LHCN-M2 (cell line): ENCODE data around the gene MEA1. TPM values are rescaled to one million over a fixed set of nuclear protein-coding genes. Genes with fewer than 3 reads are reported as not detected.
"Not testable (repeated sequence)": the region's sequence is repeated elsewhere in the genome, so short reads cannot be mapped to it uniquely, and the experiment has no call there.

Experiments used
- DNase-seq: peaks from one replicate; pipeline ENCODE4 v3.0.0-alpha.2; 2012; ENCODE audit warnings: low read depth
- total RNA-seq: library from RNA; depleted of rRNA; stranded (reverse); fragments of >200 nt; gene quantifications from 2 replicates; pipeline ENCODE4 v1.2.3, GENCODE V29; 2014

MEA1 gene
- total RNA-seq, 1 experiment from 2014 or later, result 116 TPM

- DNase-seq, result no peak
Measured at GRCh38 chr6:43012364-43012763, 1.4 kb downstream of the MEA1 start.

DNA sequence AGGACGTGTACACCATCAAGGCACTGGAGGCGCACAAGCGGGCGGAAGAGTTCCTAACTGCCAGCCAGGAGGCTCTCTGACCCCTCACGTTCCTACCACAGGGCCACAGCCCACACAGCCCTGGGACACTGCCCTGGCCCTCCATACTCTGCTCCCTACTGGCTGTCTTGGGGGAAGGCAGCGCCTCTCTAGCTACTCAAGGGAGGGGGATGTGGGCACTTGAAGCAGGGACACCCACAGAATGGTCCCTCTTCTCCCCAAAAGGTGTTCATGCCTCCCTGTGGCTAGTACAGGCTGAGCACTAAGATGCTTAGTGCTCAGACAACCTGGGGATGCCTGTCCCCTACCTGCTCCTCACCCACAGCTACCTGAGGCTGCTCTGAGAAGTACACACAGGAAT, 2.5 kb downstream of the MEA1 start:
- DNase-seq, result no peak

GRCh38 chr6:43009124-43009523, 4.6 kb downstream of the MEA1 start:
- no peak for DNase-seq

GRCh38 chr6:43007126-43007525, 6.6 kb downstream of the MEA1 start:
- DNase-seq, result no peak

GRCh38 chr6:43006251-43006650, 7.5 kb downstream of the MEA1 start:
- no peak for DNase-seq

DNA sequence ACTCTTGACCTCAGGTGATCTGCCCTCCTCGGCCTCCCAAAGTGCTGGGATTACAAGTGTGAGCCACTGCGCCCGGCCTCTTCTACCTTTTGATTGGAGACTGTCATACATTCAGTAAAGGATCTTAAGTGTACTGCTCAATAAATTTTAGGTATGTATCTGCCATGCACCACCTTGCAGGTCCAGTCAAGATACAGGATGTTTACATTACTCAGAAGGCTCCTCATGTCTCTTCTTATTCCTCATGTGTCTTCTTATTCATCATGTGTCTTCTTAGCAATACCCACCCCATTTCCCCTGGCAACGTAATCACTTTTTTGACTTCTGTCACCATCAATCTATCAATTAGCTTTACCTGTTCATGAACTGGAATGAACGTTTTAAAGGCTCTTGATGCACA, 7.9 kb downstream of the MEA1 start:
- no peak for DNase-seq

GRCh38 chr6:43001843-43002242, 11.9 kb downstream of the MEA1 start:
- no peak for DNase-seq

GRCh38 chr6:42998205-42998604, 15.5 kb downstream of the MEA1 start:
- DNase-seq, result not testable (repeated sequence)

DNA sequence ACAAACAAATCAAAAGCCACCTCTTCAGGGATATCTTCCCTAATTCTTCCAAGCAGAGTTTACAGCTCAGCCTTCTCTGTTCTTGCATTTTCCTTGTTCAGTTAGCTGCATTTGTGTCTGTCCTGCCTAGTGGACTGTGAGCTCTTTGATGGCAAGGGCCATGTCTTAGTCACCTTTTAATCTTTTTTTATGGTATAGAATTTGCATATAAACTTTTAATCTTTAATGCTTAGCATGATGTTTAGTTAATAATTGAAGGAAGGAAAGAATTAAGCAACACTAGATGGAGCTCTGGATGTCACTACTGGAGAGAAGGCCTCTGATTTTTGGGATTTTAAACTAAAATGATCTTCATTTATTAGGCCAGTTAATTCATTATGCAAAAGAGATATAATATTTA, 17.2 kb downstream of the MEA1 start:
- no peak for DNase-seq

- DNase-seq, result no peak
Measured at GRCh38 chr6:42993445-42993844, 20.3 kb downstream of the MEA1 start.

DNA sequence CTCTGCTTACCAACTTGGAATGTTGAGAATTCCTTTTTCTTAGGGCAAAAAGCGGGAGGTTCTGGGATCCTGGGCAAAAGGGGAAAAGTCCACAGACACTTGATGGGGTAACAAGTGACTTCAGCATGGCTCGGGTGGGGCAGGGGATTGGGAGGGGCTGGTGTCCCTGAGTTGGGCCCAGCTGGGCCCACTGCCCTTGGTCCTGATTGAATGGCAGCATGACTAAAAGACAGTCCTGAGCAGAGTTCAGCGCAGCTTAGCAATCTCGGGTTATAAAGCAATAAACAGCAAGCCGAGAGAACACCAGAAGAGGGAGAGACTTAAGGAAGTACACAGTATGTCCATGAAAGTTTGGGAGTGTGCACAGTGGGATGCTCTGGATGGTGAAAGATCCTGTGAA, 23.8 kb downstream of the MEA1 start:
- no peak for DNase-seq

GRCh38 chr6:42988486-42989020, 25.2 kb downstream of the MEA1 start:
- DNase-seq, result peak; percentile 91

- DNase-seq, result no peak
Measured at GRCh38 chr6:42987533-42988451, 26.0 kb downstream of the MEA1 start.

- peak; percentile 21 for DNase-seq
Measured at GRCh38 chr6:42984924-42985475, 28.7 kb downstream of the MEA1 start.

- DNase-seq, result peak; percentile 99
Measured at GRCh38 chr6:42984001-42984923, 29.5 kb downstream of the MEA1 start, which contains the start of gene PPP2R5D. Gene PPP2R5D, plus strand, starts transcription at chr6:42984570. Its CDS starts 108 bp downstream, at chr6:42984678.

DNA sequence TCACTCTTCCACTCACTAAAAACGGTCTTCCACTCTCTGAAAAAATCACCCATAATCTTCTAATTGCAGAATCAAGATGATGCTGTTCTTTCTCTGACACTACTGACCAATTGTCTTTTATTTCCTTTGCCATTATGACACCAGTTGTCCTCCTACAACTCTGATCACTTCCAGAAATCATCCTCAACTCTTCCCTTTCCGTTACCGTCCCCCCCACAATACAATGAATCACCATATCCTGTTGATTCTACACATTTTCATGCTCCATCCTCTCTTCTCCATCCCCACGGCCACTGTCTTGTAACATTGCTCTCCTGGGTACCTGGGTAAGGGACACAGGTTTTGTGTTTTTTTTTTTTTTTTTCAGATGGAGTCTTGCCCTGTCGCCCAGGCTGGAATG, 31.9 kb downstream of the MEA1 start:
- DNase-seq, result no peak

GRCh38 chr6:42979523-42980177, 34.1 kb downstream of the MEA1 start:
- DNase-seq, result peak; percentile 48

- DNase-seq, result peak; percentile 71
Measured at GRCh38 chr6:42978839-42979522, 34.8 kb downstream of the MEA1 start, which contains the start of gene PEX6. Gene PEX6, minus strand, starts transcription at chr6:42979181. Its CDS starts 31 bp downstream, at chr6:42979150.

DNA sequence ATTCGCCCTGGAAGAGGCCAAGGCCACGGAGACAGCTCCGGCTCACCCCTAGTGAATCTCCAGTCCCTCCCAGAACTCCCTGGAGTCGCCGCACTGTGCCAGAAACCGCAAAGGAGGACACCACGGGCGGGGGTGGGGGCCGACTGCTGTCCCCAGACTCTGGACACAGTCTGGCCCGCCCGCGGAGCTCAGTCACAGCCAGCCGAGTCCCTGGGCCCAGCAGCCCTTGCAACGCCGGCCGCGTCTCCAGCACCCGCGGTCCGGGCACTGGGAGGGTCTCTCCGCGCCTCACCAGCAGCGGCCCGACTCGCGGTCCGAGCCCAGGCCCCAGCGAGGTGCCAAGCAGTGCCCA, 35.3 kb downstream of the MEA1 start:
- peak; percentile 12 for DNase-seq

DNA sequence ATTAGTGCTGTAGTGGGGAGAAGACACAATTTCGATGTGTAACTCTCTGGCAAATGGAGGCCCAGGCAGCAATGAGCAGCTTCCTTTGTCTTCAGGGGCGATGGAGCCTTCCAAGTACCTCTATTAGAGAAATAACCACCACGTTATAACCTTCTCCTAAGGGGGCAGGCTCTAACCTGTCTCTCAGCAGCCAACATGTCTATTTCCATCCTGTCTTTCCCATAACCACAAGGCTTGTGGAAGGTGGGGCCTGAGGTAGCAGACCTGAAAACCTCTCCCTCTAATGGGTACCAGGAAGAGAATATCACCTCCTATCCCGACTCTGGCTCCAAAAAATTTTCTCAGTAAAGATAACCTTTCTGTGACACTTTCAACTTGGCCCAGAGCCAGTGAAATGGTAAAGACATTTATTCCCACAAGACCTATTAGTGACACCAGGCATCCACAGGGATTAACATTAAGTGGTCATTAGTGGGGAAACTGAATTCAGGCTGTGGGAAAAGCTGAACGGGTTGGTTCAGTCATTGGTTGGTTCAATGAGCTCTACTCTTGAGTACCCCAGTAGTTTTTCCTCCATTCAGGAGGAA, 38.7 kb downstream of the MEA1 start:
- DNase-seq, result no peak
